ENCODE measurements around the gene ZCCHC13.
"Not testable (repeated sequence)": the region's sequence is repeated elsewhere in the genome, so short reads cannot be mapped to it uniquely, and the experiment has no call there.

Gene ZCCHC13
- long read RNA-seq, donor 1: 0 reads
- long read RNA-seq, donor 2: 0 reads
- long read RNA-seq, donor 3: 0 reads
- long read RNA-seq, donor 4: 0 reads
- long read RNA-seq, donor 5: 0 reads
- long read RNA-seq, donor 6: 0 reads
- long read RNA-seq, donor 7, partial matches to known transcripts: 6 of 6 reads
- long read RNA-seq, donor 7, other reads (novel, unspliced or antisense): 0 of 6 reads
- long read RNA-seq, donor 8, partial matches to known transcripts: 7 of 7 reads
- long read RNA-seq, donor 8, other reads (novel, unspliced or antisense): 0 of 7 reads

DNA sequence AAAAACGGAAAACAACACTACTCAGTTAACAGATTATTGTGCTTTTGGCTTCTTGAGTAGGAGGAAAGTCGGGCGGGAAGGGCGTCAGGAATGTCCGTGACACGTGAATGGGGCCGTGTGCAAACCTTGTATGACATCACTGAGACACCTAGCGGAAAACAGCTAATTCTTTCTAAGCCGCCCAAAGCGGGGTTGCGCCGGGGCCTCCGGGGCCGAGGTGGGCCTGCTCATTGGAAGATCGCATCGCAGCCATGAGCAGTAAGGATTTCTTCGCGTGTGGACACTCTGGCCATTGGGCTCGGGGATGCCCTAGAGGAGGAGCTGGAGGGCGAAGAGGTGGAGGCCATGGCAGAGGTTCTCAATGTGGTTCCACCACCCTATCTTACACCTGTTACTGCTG, at the start of gene ZCCHC13:
Gene ZCCHC13, plus strand, starts transcription at position 165 of the 400 bp plus-strand sequence. Its CDS starts 87 bp downstream, at position 252.
- no peak for DNase-seq

GRCh38 chrX:74258111-74258510, 45.9 kb upstream of the ZCCHC13 start:
- DNase-seq: not testable (repeated sequence)

GRCh38 chrX:74259885-74260491, 44.0 kb upstream of the ZCCHC13 start:
- DNase-seq: no peak

DNA sequence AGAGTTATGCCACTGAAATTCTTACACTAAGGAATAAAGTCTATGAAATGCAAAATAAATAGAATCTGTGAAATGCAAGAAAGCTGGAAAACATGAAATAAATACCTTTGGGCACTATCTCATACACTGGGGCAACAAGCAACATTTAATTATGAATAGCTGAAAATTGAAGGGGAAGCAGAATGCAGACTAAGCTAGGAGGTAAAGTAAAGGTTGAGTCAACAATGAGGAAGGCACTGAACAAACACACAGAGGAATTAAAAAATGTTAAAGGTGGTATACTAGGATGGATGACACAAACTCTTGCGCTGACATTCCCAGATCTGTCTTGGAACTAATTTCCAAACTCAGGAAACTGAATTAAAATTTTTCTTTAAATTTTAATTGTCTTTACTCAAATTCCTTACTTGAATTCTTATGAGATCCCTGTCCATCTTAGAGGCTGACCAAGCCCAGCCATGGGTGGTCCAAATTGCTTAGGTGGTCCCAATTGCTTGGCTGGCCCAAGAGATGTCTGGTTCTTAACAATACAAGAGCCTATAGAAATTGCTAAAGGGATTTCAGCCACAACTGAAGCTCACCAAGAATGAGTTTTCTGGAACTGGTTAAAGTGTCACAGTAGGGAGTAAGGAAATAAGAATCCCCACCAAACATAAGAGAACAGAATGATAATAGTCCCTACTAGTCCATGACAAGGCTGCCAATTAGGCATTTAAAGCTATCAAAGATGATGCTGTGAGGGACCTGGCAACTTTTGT, 41.3 kb upstream of the ZCCHC13 start:
- no peak for DNase-seq

DNA sequence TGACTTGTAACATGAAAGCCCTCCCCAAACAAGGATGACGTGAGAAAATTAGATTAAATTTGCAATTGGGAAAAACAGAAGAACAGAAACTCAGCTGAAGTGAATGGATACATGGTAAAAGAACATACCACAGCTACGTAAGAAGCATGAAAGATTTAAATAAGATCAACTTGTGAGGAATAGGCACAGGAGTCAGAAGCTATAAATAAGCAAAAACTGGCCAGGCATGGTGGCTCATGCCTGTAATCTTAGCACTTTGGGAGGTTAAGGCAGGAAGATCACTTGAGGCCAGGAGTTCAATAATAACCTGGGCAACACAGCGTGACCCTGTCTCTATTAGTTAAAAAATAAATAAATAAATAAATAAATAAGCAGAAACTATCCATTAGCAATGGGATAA, 33.6 kb upstream of the ZCCHC13 start:
- DNase-seq: no peak

- no peak for DNase-seq
Measured at GRCh38 chrX:74272230-74272629, 31.8 kb upstream of the ZCCHC13 start.

- no peak for DNase-seq
Measured at GRCh38 chrX:74274516-74274915, 29.5 kb upstream of the ZCCHC13 start.

DNA sequence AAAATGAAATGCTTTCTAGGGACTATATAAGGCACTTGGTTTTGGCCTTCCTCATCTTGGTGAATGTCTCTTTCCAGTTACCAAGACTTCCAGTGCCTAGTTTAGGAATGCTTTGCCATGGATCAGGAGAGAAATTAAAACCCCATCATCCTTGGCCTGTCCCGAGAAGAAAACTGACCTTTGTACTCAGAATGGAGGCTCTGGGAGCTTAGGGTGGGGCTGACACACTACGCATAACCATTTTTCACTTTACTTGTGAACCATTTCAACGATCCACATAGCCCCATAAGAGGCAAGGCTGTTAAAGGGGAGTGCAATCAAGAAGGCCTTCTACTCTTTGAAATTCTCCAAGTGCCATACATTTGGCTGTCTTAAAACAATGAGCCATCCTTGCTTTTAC, 26.7 kb upstream of the ZCCHC13 start:
- DNase-seq: no peak

GRCh38 chrX:74277846-74278245, 26.1 kb upstream of the ZCCHC13 start:
- DNase-seq: no peak

DNA sequence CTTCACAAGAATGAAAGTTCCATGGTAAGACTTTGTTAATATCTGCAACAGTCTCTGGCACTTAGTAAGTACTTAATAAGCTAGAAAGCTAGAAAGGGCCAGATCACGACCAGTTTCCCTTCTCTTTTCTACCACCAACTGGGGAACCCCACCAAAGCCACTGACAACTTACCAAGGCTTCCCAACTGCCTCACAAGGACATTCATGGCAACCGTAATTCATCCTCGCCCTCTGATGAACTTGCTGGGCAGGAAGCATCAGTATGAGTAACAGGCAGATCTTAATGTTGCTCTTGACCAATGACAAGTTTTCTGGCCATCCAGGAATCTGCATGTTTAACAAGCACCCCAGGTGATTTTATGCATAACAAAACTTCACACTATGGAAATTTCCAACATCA, 23.2 kb upstream of the ZCCHC13 start:
- DNase-seq: no peak

DNA sequence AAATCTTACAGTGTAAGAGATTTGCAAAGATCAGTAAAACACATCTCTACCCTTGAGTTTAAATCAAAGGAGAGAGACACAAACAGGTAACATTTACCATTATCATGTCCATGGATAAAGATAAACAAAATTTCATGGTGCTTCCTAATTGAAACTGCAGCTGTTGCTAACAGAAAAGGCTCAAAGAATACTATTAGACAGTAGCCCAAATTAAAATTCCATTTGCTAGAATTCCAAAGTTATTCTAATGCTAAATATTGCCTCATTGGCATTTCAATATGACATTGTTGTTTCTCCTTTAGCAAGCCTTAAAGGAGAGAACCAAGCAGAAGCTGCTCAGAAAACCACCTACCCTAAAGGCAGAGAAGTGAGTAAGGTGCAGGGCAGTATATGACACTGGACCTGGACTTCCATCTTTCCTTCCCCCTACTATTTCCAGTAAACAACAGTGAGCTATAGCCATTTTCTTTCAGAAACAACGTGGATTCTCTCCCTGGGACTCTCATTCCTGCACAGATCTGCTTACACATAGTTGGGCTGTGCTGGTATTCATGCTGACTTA, 19.5 kb upstream of the ZCCHC13 start:
- no peak for DNase-seq

GRCh38 chrX:74286950-74287740, 16.8 kb upstream of the ZCCHC13 start:
- DNase-seq: no peak

DNA sequence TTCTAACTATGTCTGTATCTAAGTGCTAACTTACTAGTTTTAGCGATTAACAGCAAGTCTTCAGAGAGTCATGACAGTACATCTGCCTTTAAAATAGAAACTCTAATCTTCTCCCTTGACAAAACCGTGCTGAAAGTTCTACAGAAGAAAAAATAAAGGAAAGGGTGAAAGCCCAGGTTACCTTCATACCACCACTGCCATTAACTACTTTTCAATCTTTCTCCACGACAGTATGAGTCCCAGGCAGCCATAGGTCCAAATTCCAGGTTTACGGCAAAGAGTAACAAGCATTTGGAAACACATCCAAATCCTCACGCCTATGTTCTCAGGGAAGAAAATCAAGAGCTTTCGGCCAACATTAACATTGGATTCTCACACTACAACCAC, 12.4 kb upstream of the ZCCHC13 start:
- no peak for DNase-seq

- DNase-seq: peak; percentile 85
Measured at GRCh38 chrX:74291964-74292807, 11.8 kb upstream of the ZCCHC13 start.

GRCh38 chrX:74292808-74293123, 11.2 kb upstream of the ZCCHC13 start:
- no peak for DNase-seq

GRCh38 chrX:74293343-74293946, 10.5 kb upstream of the ZCCHC13 start:
- DNase-seq: peak; percentile 64

DNA sequence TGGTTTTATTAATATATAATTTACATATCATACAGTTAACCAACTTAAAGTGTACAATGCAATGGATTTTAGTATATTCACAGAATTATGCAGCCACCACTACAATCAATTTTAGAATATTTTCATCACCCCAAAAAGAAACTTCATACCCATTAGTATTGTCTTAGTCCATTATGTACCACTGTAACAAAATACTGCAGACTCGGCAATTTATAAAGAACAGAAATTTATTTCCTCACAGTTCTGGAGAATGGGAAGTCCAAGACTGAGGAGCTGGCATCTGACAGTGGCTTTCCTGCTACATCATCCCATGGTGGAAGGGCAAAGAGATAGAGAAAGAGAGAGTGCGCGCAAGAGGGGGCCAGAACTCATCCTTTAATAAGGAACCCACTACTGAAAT, 8.9 kb upstream of the ZCCHC13 start:
- no peak for DNase-seq

DNA sequence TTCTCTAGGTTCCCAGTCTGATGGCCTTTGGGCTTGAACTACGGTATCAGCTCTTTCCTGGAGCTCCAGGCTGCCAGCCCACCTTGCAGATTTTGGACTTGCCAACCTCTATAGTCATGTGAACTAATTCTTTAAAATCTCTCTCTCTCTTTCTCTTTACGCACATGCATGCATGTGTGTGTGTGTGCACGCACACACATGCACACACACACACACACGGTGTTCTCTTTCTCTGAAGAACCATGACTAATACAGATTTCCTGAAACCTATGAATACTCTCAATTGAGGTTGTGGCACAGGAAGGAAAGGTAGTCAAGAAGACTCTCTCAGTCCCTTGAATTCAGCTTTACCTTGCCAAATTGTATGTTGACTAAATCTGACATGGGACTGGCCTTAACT, 6.2 kb upstream of the ZCCHC13 start:
- DNase-seq: no peak

DNA sequence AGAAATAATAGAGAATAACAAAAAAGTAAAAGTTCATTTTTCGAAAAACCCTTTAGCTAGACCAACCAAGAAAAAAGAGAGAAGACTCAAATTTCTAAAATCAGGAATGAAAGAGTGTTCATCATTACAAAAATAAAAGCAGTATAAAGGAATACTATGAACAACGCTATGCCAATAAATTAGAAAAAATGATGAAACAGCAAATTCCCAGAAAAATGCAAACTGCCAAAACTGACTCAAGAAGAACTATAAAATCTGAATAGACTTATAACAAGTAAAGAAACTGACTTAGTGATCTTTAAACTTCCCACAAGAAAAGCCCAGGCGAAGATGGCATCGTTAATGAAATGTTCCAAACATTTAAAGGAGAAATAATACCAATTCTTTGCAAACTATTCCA, 3.1 kb upstream of the ZCCHC13 start:
- no peak for DNase-seq

DNA sequence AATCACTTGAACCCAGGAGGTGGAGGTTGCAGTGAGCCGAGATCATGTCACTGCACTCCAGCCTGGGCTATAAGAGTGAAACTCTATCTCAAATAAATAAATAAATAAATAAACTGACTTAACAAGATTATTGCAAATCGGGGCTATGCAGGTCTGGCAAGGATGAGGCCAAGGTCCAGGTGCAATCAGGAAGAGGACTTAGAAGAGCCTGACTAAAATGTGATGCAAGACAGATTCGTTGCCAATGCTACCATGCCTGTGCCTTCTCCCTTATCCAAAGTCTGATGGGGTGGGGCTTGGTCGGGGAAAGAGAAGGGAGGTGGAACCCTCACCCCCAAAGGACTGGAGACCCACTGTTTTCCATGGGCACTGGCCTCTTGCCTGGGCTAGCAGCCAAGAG, 14.7 kb downstream of the ZCCHC13 start:
- DNase-seq: no peak

DNA sequence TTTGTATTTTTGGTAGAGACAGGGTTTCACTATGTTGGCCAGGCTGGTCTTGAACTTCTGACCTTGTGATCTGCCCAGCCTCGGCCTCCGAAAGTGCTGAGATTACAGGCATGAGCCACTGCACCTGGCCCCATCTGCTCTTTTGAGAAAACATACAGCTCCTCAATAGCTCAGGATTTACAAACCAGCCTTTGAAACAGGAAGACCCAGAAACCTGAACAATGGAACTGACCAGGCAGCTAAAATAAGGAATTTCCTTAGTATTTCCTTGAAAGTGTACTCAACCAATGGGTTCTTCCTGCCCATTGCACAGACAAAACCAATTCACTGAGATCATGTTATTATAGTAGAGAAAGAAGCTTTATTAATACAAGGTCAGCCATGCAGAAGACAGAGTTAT, 15.3 kb downstream of the ZCCHC13 start:
- DNase-seq: not testable (repeated sequence)

All from right kidney (tissue), 9 donors.